CD4-positive, alpha-beta T cell treated with Interleukin-10 for 1 hour (primary cell): Measurements from ENCODE around the gene C1R.
A peak's percentile ranks its signal among the peaks of the same experiment; 100 is the strongest.
"Not testable (repeated sequence)": the region's sequence is repeated elsewhere in the genome, so short reads cannot be mapped to it uniquely, and the experiment has no call there.

Experiments
- DNase-seq: peaks from one replicate; pipeline ENCODE4 v3.0.0-alpha.2; 2020

C1R gene

DNA sequence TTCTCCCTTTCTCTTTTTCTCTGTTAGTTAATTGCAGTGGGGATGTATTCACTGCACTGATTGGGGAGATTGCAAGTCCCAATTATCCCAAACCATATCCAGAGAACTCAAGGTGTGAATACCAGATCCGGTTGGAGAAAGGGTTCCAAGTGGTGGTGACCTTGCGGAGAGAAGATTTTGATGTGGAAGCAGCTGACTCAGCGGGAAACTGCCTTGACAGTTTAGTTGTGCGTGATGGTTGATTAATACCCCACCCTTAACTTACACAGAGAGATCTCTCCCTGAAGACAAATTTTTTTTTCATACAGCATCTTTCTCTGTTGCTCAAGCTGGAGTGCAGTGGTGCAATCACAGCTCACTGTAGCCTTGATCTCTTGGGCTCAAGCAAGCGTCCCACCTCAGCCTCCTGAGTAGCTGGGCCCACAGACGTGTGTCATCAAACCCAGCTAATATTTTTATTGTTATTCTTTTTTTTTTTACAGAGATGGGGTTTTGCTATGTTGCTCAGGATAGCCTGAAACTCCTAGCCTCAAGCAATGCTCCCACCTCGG, 27.1 kb downstream of the C1R start:
- no peak for DNase-seq

GRCh38 chr12:7064516-7064915, 27.7 kb downstream of the C1R start:
- no peak for DNase-seq

- no peak for DNase-seq
Observed at GRCh38 chr12:7061596-7061995, 30.6 kb downstream of the C1R start.

- DNase-seq = no peak
Observed at GRCh38 chr12:7061138-7061537, 31.1 kb downstream of the C1R start.

- DNase-seq = no peak
Observed at GRCh38 chr12:7060353-7060954, 31.8 kb downstream of the C1R start, which contains the start of gene C1S. C1S (plus strand) TSS chr12:7060718; CDS start chr12:7061913, 1,195 bp downstream.

DNA sequence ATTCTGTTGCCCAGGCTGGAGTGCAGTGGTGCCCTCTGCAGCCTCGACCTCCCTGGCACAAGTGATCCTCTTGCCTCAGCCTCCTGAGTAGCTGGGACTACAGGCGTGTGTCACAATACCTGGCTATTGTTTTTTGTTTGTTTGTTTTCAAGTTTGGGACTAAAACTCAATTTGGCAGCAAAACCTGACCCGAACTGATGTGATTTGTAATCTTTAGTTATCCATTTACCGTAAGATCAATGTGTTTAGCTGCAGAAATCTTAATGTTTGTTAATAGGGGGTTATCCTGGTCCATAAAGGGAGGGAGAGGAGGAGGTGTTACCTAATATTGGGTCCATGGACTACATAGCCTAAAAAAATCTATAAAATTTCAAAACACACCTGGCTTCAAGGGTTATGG, 32.5 kb downstream of the C1R start:
- no peak for DNase-seq

- DNase-seq = no peak
Observed at GRCh38 chr12:7058850-7059395, 33.3 kb downstream of the C1R start.

GRCh38 chr12:7058163-7058845, 33.9 kb downstream of the C1R start:
- DNase-seq = no peak

DNA sequence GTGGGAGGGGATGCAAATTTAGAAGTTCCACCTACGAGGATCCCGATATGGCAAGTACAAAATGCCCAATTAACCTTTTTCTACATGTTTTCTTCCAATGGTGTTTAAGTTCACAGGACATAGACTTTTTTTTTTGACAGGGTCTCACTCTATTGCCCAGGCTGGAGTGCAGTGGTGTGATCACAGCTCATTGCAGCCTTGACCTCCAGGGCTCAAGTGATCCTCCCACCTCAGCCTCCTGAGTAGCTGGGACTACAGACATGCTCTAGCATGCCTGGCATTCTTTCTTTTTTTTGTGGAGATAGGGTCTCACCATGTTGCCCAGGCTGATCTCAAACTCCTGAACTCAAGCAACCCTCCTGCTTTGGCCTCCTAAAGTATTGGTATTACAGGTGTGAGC, 36.5 kb downstream of the C1R start:
- not testable (repeated sequence) for DNase-seq

DNA sequence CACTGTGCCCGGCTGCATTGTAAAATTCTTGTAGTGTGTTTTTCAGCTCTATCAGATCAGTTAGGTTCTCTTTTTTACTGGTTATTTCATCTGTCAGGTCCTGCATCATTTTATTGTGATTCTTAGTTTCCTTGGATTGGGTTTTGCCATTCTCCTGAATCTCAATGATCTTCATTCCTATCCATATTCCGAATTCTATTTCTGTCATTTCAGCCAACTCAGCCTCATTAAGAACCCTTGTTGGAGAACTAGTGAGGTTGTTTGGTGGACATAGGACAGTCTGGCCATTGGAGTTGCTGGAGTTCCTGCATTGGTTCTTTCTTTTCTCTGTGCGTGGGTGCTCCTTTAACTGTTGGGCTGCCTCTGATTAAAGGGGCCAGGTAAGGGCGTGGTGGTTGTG, 37.3 kb downstream of the C1R start:
- no peak for DNase-seq

GRCh38 chr12:7049973-7050372, 42.3 kb downstream of the C1R start:
- not testable (repeated sequence) for DNase-seq

- not testable (repeated sequence) for DNase-seq
Observed at GRCh38 chr12:7049445-7049951, 42.7 kb downstream of the C1R start.

- no peak for DNase-seq
Observed at GRCh38 chr12:7047306-7047705, 44.9 kb downstream of the C1R start.

DNA sequence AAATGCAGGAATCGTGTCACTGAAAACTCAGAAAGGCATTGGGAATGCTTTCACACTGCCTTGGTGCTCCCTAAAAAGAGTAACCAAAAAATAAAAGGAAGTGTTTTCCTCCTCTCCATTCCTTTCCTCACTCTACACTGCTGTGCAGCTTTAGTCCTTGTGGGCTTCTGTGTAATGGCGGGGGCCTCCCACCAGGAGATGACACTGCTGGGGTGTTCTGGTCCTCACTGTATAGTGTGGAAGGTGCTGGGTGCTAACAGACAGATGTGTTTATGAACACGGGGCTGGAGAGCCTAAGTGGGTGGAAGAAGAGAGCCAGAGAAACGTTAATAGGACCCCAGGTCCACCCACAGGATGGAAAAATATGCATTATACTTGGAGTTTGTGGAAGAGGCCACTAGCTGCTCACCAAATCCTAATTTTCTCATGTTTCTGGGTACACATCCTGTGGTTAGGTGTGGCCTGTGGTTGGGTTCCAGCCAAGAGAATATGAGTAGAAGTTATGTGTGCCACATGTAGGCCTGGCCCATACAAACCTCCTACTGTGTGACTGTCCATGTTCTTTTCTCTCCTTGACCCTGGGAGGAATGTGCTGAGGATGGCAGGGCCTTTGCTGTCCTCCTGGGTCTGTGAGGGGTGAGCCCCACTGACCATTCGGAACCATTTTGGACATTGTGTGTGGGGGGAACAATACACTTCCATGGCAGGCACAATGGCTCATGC, 45.7 kb downstream of the C1R start:
- DNase-seq = no peak

DNA sequence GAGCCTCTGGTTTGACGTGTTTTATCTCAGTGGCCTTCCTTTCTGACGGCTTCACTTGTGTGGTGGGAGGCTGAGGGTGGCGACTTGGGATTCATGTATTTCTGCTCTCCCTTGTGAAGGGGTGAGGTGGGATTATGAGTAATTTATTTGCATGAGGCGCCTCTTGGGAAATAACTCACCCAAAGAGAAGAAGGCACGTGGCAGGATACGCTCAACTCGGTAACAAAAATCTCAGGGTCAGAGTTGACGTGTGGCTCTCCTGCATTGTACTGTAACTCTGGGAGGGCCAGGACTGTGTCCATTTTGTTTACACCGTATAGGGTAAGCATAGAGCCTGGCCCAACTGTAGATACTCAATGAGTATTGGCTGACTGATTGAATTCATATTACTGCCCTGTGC, 46.3 kb downstream of the C1R start:
- no peak for DNase-seq

- DNase-seq = peak; percentile 33
Observed at GRCh38 chr12:7042842-7043241, 49.4 kb downstream of the C1R start.

DNA sequence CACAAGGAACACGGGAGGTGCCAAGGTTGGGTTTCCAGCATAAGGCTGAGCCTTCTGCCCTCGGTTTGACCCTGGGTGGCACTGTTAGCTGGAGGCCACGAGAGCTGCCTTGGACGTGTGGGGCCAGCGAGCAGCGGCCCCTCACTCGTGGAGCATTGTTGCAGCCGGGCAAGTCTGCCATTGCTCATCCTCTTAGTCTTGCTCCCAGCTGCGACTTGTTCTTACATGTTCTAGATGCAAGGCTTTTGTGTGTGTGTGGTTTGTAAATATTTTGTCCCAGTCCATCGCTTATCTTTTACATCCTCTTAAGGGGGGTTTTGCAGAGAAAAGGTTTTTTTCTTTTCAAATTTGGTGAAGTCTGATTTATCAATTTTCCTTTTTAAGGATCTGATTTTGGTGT, 52.8 kb downstream of the C1R start:
- no peak for DNase-seq

GRCh38 chr12:7038591-7038990, 53.7 kb downstream of the C1R start:
- no peak for DNase-seq

- DNase-seq = not testable (repeated sequence)
Observed at GRCh38 chr12:7037411-7037810, 54.8 kb downstream of the C1R start.

DNA sequence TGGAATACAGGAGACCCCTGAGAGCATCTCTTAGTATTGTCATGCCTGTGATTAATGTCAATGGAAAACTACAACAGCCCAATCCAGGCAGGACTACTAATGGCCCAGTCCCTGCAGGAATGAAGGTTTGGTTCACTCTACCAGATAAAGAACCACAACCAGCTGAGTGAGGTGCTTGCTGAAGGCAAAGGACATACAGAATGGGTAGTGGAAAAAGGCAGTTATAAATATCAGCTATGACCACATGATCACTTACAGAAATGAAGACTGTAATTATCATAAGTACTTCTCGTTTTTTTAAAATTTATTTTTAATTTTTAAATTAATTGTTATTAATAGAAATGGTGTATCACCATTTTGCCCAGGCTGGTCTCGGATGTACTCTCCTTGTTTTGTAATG, 56.8 kb downstream of the C1R start:
- no peak for DNase-seq

DNA sequence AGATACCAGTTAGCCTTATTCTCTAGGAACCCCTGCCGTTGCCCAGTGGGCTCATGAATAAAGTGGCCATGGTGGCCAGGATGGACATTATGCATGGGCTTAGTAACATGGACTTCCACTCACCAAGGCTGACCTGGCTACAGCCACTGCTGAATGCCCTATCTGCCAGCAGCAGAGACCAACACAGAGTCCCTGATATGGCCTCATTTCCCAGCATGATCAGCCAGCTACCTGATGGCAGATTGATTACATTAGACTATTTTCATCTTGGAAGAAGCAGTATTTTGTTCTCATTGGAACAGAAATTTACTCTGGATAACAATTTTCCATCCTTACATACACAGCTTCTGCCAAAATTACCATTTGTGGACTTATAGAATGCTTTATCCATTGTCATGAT, 57.8 kb downstream of the C1R start:
- no peak for DNase-seq

DNA sequence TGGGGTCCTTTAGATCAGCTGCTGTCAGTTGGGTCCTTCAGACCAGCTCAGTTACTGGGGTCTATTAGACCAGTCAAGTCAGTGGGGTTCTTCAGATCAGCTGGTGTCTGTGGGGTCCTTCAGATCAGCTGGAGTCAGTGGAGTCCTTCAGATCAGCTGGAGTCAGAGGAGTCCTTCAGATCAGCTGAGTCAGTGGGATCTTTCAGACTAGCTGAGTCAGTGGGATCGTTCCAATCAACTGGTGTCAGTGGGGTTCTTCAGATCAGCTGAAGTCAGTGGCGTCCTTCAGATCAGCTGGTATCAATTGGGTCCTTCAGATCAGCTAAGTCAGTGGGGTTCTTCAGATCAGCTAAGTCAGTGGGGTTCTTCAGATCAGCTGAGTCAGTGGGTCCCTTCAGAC, 59.3 kb downstream of the C1R start:
- DNase-seq = no peak

- no peak for DNase-seq
Observed at GRCh38 chr12:7031306-7031705, 60.9 kb downstream of the C1R start.
